Chondrocyte (in vitro differentiated cells): ENCODE data around the gene THADA. TPM values are rescaled to one million over a fixed set of nuclear protein-coding genes. Genes with fewer than 3 reads are reported as not detected.

ENCODE experiments used
- DNase-seq: peaks from one replicate; pipeline ENCODE4 v3.0.0; 2021; ENCODE audit warnings: mixed read lengths, low spot score
- H3K27ac Mint-ChIP-seq: one replicate; pipeline ENCODE4 v1.8.0; 2021; ENCODE audit warnings: mild to moderate bottlenecking, moderate library complexity, mixed read lengths; ENCODE audit not compliant: unreplicated experiment
- H3K27me3 Mint-ChIP-seq: 2 replicates; pipeline ENCODE4 v1.8.0; 2021; ENCODE audit warnings: low read depth, mixed read lengths
- H3K36me3 Mint-ChIP-seq: 2 replicates; pipeline ENCODE4 v1.8.0; 2021; ENCODE audit warnings: low read depth, mixed read lengths
- H3K4me1 Mint-ChIP-seq: 2 replicates; pipeline ENCODE4 v1.8.0; 2021; ENCODE audit warnings: low read depth, mild to moderate bottlenecking, mixed read lengths
- H3K4me3 Mint-ChIP-seq: one replicate; pipeline ENCODE4 v1.8.0; 2021; ENCODE audit warnings: mild to moderate bottlenecking, moderate library complexity, mixed read lengths; ENCODE audit not compliant: unreplicated experiment
- H3K9me3 Mint-ChIP-seq: 2 replicates; pipeline ENCODE4 v1.8.0; 2021; ENCODE audit warnings: low read depth, mixed read lengths
- total RNA-seq: library from RNA; stranded (reverse); gene quantifications from 3 replicates; pipeline ENCODE4 v1.2.1, GENCODE V29; 2021
- TF ChIP-seq, protein P1 (sequence below): fragments of 200-600 bp; sonication (generic); IDR thresholded peaks from 2 replicates; pipeline ENCODE4 v1.5.0; 2021; ENCODE audit warnings: antibody characterized with exemption, mild to moderate bottlenecking, moderate library complexity

THADA gene
- total RNA-seq, 1 donor from 2014 or later = 28.4 TPM

DNA sequence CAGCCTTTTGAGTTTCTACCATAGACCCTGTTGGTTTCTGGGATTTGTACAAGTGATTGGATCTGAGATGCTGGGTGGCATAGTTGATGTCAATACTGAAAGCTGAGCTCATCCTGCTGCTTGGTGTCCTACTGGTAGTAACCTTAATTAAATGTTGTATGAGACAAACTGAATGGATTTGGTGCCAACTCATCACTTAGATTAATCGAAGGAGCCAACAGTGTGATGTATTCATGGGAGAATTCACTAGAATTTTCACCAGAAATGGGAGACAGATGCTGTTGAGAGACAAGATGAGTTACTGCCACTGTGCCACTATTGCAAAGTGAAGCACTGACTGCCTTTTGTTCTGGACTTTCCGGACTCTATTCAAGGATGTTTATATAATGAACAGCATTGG, 158.5 kb downstream of the THADA start:
- TF ChIP-seq, protein P1, sequence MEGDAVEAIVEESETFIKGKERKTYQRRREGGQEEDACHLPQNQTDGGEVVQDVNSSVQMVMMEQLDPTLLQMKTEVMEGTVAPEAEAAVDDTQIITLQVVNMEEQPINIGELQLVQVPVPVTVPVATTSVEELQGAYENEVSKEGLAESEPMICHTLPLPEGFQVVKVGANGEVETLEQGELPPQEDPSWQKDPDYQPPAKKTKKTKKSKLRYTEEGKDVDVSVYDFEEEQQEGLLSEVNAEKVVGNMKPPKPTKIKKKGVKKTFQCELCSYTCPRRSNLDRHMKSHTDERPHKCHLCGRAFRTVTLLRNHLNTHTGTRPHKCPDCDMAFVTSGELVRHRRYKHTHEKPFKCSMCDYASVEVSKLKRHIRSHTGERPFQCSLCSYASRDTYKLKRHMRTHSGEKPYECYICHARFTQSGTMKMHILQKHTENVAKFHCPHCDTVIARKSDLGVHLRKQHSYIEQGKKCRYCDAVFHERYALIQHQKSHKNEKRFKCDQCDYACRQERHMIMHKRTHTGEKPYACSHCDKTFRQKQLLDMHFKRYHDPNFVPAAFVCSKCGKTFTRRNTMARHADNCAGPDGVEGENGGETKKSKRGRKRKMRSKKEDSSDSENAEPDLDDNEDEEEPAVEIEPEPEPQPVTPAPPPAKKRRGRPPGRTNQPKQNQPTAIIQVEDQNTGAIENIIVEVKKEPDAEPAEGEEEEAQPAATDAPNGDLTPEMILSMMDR = no peak
- no peaks in the 10 kb centered on the region for H3K27me3 Mint-ChIP-seq
- H3K4me3 Mint-ChIP-seq = no peak overlapping the region
- H3K4me1 Mint-ChIP-seq = no peaks in the 10 kb centered on the region
- H3K9me3 Mint-ChIP-seq = no peaks in the 10 kb centered on the region
- peaks cover 2% of the 10 kb centered on the region for H3K36me3 Mint-ChIP-seq
- DNase-seq = no peak
- H3K27ac Mint-ChIP-seq = no peak overlapping the region

DNA sequence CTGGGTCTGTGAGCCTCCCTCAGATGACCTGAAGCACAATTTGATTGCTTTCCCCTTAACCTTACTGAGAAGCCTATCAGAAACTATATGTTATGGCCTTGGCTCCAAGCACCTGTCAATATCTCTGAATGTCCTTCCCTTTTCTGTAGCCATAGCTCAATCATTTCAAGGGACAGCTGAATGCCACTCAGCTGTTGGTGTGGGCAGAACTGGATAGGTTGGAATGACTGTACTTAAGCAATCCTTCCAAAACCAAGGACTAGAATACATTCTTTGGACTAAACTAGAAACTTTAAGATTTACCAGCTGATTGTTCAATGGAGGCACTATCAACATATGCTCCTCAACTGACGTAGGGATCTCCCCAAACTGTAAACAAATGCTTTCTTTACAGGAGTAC, 159.4 kb downstream of the THADA start:
- no peaks in the 10 kb centered on the region for H3K4me1 Mint-ChIP-seq
- no peaks in the 10 kb centered on the region for H3K9me3 Mint-ChIP-seq
- H3K27me3 Mint-ChIP-seq = no peaks in the 10 kb centered on the region
- H3K27ac Mint-ChIP-seq = no peak overlapping the region
- H3K36me3 Mint-ChIP-seq = peaks cover 2% of the 10 kb centered on the region
- no peak for DNase-seq
- TF ChIP-seq, protein P1 = no peak
- no peak overlapping the region for H3K4me3 Mint-ChIP-seq

DNA sequence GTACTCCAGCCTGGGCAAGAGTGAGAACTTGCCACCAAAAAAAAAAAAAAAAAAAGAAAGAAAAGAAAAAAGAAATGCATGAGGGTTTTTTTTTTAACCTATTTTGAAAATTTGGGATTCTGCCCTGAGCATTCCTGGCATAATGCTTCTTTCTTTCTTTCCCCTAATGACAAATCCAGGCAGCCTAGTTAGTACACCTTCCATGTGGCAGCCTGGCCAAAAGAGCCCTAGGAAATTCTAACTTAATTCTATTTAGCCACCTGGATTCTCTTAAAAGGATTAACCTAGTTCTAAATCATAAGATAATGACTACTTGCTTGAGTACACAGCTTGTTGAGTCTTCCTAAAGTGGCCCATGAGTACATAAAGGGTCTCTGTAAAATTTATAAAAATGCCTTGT, 160.1 kb downstream of the THADA start:
- Mint-ChIP-seq H3K4me3 (no peak overlapping the region), H3K36me3 (peaks cover 2% of the 10 kb centered on the region), H3K9me3 (no peaks in the 10 kb centered on the region), H3K27ac (no peak overlapping the region), H3K27me3 (no peaks in the 10 kb centered on the region), H3K4me1 (no peaks in the 10 kb centered on the region)
- TF ChIP-seq, protein P1 = no peak
- no peak for DNase-seq

- TF ChIP-seq, protein P1 = no peak
- H3K4me3 Mint-ChIP-seq = no peak overlapping the region
- H3K36me3 Mint-ChIP-seq = peaks cover 4% of the 10 kb centered on the region
- no peaks in the 10 kb centered on the region for H3K9me3 Mint-ChIP-seq
- H3K27ac Mint-ChIP-seq = no peak overlapping the region
- H3K27me3 Mint-ChIP-seq = no peaks in the 10 kb centered on the region
- DNase-seq = no peak
- H3K4me1 Mint-ChIP-seq = peaks cover 20% of the 10 kb centered on the region
These were observed 165.3 kb downstream of the THADA start for GRCh38 chr2:43430489-43430888.

- no peak overlapping the region for H3K27ac Mint-ChIP-seq
- TF ChIP-seq, protein P1 = no peak
- peaks cover 4% of the 10 kb centered on the region for H3K36me3 Mint-ChIP-seq
- no peak overlapping the region for H3K4me3 Mint-ChIP-seq
- H3K4me1 Mint-ChIP-seq = peaks cover 29% of the 10 kb centered on the region
- H3K9me3 Mint-ChIP-seq = no peaks in the 10 kb centered on the region
- DNase-seq = no peak
- no peaks in the 10 kb centered on the region for H3K27me3 Mint-ChIP-seq
These were observed 166.5 kb downstream of the THADA start for GRCh38 chr2:43429369-43429768.
